Measurements from ENCODE around the gene ELFN2. TPM values are rescaled to one million over a fixed set of nuclear protein-coding genes. Genes with fewer than 3 reads are reported as not detected.

The ELFN2 gene
- total RNA-seq, 2 donors from 2014 or later, result not detected

DNA sequence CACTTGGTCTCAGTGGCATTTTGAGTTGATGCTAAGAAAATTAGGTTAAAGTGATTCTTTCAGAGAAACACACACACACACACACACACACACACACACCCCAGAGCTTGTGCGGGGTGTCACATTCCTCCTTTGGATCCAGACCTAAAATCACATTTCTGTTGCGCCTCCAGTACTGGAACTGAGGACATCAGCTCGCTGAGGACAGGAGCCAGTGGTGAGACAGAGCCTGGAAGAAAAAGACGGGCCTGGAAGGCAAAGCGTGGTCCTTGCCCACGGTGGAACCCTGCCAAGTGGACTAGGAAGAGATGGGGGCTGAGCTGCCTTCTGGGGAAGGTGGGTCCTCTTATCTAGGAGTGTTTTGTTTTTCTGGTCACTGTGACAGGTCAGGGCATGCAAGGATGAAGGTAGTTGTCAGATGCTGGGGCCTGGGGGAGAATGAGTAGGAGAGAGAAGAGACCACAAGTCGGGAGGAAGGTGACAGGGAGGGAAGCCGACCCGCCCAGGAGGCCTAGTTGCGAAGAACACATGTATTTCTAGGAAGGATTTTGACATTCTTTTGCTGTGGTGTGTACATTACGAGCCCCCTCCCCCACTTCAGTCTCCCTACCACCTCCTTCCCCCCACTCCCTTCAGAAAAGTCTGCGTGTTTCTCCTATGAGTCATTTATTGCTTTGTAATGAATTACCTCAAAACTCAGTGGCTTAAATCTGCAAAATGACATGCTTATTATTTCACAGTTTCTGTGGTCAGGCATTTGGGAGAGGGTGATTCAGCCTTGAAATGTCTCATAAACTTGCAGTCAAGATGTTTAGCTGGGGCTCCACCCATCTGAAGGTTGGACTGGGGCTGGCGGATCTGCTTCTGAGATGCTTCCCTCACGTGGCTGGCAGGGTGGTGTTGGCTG, 4.8 kb upstream of the ELFN2 start:
- Histone ChIP-seq H3K27me3 (replicated peaks; ENCODE audit: insufficient read depth) (no peaks in the 10 kb centered on the region), H3K4me3 (no peak overlapping the region), H3K36me3 (no peaks in the 10 kb centered on the region), H3K27ac (no peak overlapping the region), H3K9me3 (no peaks in the 10 kb centered on the region), H3K4me1 (ENCODE audit: control insufficient read depth in 1 of 2, low read depth in 2 of 2) (peaks cover 0 to 10% of the 10 kb centered on the region in 2 donors)
- ATAC-seq (ENCODE audit: insufficient number of reproducible peaks, low FRiP score, low read depth) (no peak), DNase-seq (ENCODE audit: low spot score) (no peak)
- TF ChIP-seq, protein P1, sequence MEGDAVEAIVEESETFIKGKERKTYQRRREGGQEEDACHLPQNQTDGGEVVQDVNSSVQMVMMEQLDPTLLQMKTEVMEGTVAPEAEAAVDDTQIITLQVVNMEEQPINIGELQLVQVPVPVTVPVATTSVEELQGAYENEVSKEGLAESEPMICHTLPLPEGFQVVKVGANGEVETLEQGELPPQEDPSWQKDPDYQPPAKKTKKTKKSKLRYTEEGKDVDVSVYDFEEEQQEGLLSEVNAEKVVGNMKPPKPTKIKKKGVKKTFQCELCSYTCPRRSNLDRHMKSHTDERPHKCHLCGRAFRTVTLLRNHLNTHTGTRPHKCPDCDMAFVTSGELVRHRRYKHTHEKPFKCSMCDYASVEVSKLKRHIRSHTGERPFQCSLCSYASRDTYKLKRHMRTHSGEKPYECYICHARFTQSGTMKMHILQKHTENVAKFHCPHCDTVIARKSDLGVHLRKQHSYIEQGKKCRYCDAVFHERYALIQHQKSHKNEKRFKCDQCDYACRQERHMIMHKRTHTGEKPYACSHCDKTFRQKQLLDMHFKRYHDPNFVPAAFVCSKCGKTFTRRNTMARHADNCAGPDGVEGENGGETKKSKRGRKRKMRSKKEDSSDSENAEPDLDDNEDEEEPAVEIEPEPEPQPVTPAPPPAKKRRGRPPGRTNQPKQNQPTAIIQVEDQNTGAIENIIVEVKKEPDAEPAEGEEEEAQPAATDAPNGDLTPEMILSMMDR (IDR thresholded peaks at IDR 0.05), result no peak

DNA sequence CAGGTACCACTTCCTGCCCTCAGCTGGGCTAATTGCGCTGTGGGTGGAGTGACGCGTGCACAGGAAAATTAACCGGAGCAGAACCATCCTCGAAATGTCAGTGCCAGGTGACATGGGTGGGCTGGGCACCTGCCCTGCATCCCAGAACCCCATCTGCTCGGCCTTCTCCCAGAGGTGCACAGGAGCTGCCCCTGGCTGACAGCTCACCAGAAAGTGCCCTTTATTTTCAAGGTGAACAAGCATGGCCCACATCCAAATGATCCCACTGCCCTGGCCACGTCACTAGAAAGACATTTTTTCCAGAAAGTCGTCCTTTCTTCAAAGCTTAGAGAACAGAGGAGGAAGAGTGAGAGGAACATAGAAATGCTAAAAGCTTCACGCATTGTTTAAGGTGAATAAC, 4.1 kb upstream of the ELFN2 start:
- Histone ChIP-seq H3K9me3 (no peaks in the 10 kb centered on the region), H3K4me1 (ENCODE audit: control insufficient read depth in 1 of 2, low read depth in 2 of 2) (peaks cover 0 to 12% of the 10 kb centered on the region in 2 donors), H3K36me3 (no peaks in the 10 kb centered on the region), H3K4me3 (no peak overlapping the region), H3K27me3 (replicated peaks; ENCODE audit: insufficient read depth) (no peaks in the 10 kb centered on the region), H3K27ac (no peak overlapping the region)
- DNase-seq (ENCODE audit: low spot score), result no peak
- no peak for ATAC-seq (ENCODE audit: insufficient number of reproducible peaks, low FRiP score, low read depth)
- TF ChIP-seq, protein P1 (IDR thresholded peaks at IDR 0.05), result no peak

DNA sequence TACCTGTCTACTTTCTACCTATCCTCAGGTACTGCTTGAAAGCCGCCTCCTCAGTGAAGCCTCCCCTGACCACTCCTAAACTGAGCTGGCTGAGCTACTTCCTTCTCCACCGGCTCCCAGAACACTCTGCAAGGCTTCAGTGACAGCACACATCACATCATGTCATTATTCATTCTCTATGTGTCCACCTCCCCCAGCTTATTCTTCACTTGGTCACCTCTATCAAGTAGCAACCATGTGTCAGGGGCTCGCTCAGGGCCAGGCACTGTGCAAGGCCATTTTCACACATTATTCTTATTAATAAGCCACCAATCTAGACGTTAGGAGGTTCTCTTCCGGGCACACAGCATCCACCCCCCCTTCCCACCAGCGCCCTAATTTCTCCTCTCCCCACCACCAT, 3.7 kb upstream of the ELFN2 start:
- TF ChIP-seq, protein P1 (IDR thresholded peaks at IDR 0.05), result no peak
- no peak for ATAC-seq (ENCODE audit: insufficient number of reproducible peaks, low FRiP score, low read depth)
- no peaks in the 10 kb centered on the region for H3K27me3 ChIP-seq (replicated peaks; ENCODE audit: insufficient read depth)

DNA sequence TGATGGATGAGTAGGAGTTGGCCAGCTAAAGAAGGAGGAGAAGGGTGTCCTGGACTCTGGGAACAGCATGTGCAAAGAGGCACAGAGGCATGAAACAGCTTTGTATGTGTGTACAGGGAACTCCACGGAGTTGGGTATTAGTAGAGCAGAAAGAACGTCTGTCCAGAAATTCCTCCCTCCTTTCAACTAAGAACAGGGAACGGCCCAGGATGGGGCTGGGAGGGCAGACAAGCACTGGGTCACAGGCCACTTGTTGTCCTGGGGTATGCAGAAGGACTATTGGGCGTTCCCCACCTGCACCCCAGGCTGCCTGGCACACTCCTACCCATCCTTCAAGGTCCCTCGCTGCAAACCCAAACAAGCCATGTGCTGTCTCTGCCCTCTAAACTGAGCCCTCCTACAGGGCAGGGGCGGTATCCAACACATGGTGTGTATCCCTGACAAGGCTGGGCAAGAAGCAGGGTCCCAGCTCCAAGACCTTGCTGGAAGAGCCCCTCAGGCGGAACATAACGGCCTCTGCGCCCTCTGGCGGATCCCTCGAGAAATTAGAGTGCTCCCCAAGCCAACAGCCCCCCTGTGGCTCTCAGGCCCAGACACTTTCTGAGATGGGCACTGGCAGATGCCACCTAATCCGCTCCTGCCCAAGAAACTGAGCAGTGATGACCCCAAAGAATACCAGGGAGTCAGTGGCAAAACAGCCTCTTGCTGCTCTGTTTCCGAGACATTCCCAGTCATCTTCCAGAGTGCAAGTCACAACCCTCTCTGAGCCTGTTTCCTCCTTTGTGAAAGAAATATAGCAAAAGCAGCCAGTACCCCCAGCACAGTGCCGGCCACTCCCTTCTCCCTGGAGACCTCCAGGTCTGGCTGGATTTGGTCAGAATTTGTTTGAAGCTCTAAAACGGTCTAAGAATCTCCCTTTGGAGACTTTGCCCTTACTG, 1.6 kb upstream of the ELFN2 start:
- Histone ChIP-seq H3K4me1 (ENCODE audit: control insufficient read depth in 1 of 2, low read depth in 2 of 2) (peaks cover 0 to 12% of the 10 kb centered on the region in 2 donors), H3K4me3 (no peak overlapping the region), H3K27me3 (replicated peaks; ENCODE audit: insufficient read depth) (no peaks in the 10 kb centered on the region), H3K27ac (no peak overlapping the region), H3K36me3 (no peaks in the 10 kb centered on the region), H3K9me3 (no peaks in the 10 kb centered on the region)
- TF ChIP-seq, protein P1 (IDR thresholded peaks at IDR 0.05), result peak; percentile 40
- no peak for ATAC-seq (ENCODE audit: insufficient number of reproducible peaks, low FRiP score, low read depth)
- no peak for DNase-seq (ENCODE audit: low spot score)

More for the DNA sequence above, 3.7 kb upstream of the ELFN2 start:
- H3K4me3 ChIP-seq, result no peak overlapping the region
- H3K27ac ChIP-seq, result no peak overlapping the region
- H3K9me3 ChIP-seq, result no peaks in the 10 kb centered on the region
- DNase-seq (ENCODE audit: low spot score), result no peak
- H3K4me1 ChIP-seq (ENCODE audit: control insufficient read depth in 1 of 2, low read depth in 2 of 2), result peaks cover 0 to 12% of the 10 kb centered on the region in 2 donors
- H3K36me3 ChIP-seq, result no peaks in the 10 kb centered on the region

Measured in thoracic aorta (tissue), 2 donors.